Osteoblast (primary cell): ENCODE measurements around the gene TECPR2. TPM values are rescaled to one million over a fixed set of nuclear protein-coding genes. Genes with fewer than 3 reads are reported as not detected.

Experiments used
- DNase-seq: peaks from one replicate; pipeline ENCODE4 v3.0.0; 2011; ENCODE audit warnings: low spot score, mixed read lengths; ENCODE audit not compliant: insufficient read length; ENCODE audit errors: missing footprints
- H2AFZ ChIP-seq: 2 replicates; pipeline ENCODE4 v1.6.0; 2011; ENCODE audit warnings: mild to moderate bottlenecking, low read length
- H3K27ac ChIP-seq: 2 replicates; pipeline ENCODE4 v1.5.1; 2011; ENCODE audit warnings: mild to moderate bottlenecking, low read depth, low read length, moderate library complexity
- H3K27me3 ChIP-seq: 2 replicates; pipeline ENCODE4 v1.6.0; 2012; ENCODE audit warnings: mild to moderate bottlenecking, control low read depth, inconsistent platforms, low read length, moderate library complexity; ENCODE audit not compliant: insufficient read depth
- H3K36me3 ChIP-seq: 2 replicates; pipeline ENCODE4 v1.5.1; 2011; ENCODE audit warnings: mild to moderate bottlenecking, low read length, control low read depth, moderate library complexity; ENCODE audit not compliant: insufficient read depth
- H3K4me1 ChIP-seq: 2 replicates; pipeline ENCODE4 v1.5.1; 2011; ENCODE audit warnings: mild to moderate bottlenecking, low read length, control low read depth, moderate library complexity; ENCODE audit not compliant: insufficient read depth
- H3K4me2 ChIP-seq: 2 replicates; pipeline ENCODE4 v1.6.0; 2011; ENCODE audit warnings: mild to moderate bottlenecking, low read length; ENCODE audit not compliant: insufficient read depth
- H3K4me3 ChIP-seq: fragments of 200-600 bp; sonication (generic); 3 replicates; pipeline ENCODE4 v1.5.1; 2012; ENCODE audit warnings: mild to moderate bottlenecking, low read length, inconsistent platforms; ENCODE audit not compliant: insufficient read depth
- H3K79me2 ChIP-seq: 2 replicates; pipeline ENCODE4 v1.6.0; 2012; ENCODE audit warnings: mild to moderate bottlenecking, low read length, control low read depth, inconsistent platforms; ENCODE audit not compliant: insufficient read depth
- H3K9me3 ChIP-seq: 2 replicates; pipeline ENCODE4 v1.5.1; 2011; ENCODE audit warnings: low read depth, low read length, control low read depth
- H4K20me1 ChIP-seq: 2 replicates; pipeline ENCODE4 v1.6.0; 2012; ENCODE audit warnings: mild to moderate bottlenecking, low read length, control low read depth; ENCODE audit not compliant: insufficient read depth
- total RNA-seq: library from RNA; depleted of rRNA; stranded (reverse); fragments of >200 nt; gene quantifications from 2 replicates; pipeline ENCODE4 v1.2.3, GENCODE V29; 2012
- TF ChIP-seq, protein P1 (sequence below): IDR thresholded peaks from 2 replicates; pipeline ENCODE4 v1.5.1; 2011; ENCODE audit warnings: mild to moderate bottlenecking, low read depth, low read length, moderate library complexity; ENCODE audit errors: extremely low read depth

Gene TECPR2
- total RNA-seq, 1 donor, result 13.0 TPM

DNA sequence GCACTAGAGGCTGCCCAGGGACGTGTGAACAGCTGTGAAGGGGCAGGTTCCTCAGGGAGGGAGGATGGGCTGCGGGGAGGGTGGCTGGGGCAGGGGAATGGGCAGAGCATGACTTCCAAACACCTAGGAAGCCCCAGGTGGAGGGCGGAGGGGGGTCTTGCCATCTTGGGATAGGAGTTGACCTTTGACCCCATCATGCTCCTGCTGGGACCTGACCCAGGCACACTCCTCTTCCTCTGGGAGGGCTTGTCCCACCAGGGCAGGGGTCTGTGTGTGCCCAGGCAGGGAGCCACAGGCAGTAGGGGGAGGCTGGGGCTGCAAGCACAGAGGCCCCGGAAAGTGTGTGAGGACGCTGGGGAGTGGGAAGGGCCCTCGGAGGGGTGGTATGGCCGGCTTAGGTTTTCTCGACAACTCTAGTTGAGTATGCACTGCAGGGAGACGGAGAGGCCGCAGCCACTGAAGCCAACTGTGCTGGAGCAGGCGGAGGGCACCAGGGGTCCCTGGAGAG is 150.1 kb downstream of the TECPR2 start:
- Histone ChIP-seq H2AFZ (no peak overlapping the region), H3K36me3 (no peaks in the 10 kb centered on the region), H3K27me3 (no peaks in the 10 kb centered on the region), H4K20me1 (no peaks in the 10 kb centered on the region), H3K4me1 (peaks cover 12% of the 10 kb centered on the region), H3K27ac (no peak overlapping the region), H3K4me2 (no peak overlapping the region), H3K4me3 (no peak overlapping the region), H3K79me2 (peaks cover 6% of the 10 kb centered on the region), H3K9me3 (no peaks in the 10 kb centered on the region)
- peak; percentile 66 for DNase-seq
- TF ChIP-seq, protein P1, sequence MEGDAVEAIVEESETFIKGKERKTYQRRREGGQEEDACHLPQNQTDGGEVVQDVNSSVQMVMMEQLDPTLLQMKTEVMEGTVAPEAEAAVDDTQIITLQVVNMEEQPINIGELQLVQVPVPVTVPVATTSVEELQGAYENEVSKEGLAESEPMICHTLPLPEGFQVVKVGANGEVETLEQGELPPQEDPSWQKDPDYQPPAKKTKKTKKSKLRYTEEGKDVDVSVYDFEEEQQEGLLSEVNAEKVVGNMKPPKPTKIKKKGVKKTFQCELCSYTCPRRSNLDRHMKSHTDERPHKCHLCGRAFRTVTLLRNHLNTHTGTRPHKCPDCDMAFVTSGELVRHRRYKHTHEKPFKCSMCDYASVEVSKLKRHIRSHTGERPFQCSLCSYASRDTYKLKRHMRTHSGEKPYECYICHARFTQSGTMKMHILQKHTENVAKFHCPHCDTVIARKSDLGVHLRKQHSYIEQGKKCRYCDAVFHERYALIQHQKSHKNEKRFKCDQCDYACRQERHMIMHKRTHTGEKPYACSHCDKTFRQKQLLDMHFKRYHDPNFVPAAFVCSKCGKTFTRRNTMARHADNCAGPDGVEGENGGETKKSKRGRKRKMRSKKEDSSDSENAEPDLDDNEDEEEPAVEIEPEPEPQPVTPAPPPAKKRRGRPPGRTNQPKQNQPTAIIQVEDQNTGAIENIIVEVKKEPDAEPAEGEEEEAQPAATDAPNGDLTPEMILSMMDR, result no peak

DNA sequence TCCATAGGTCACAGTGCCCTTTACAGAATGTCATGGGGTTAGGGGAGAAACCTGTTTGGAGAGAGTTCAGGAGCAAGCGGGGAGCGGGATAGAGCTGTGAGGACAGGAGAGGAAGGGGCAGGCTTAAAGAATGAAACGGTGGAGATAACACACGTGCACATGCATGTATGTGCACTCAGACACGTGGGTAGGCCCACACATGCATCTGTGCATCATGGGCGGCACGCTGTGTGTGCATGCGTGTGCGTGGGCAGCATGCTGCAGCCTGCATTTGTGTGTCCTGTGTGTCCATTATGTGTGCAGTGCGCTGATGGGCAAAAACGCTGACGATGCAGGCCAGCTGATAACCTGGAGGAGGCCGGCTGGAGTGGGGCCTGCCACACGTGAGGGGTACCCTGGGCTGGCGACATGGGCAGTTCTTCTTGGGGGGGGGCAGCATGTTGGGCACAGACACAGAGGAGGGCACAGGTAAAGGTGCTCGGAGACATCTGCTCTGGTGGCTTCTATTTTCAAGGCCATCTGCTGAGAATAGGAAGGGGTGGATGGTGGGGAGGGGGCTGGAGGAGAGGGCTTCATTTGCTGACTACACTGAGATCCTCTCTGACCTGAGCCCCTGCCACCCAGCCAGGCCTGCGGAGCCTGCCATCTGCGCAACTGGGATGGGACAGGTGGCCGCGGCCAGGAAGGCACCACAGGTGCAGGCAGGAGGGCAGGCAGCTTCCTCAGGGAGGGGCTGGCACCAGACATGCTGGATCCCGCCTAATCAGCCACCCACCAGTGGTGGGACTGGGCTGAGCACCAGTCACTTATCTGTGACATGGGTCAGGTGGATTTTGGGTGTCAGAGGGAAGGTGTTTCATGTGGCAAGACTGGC is 151.4 kb downstream of the TECPR2 start:
- Histone ChIP-seq H3K4me2 (no peak overlapping the region), H3K9me3 (no peaks in the 10 kb centered on the region), H4K20me1 (no peaks in the 10 kb centered on the region), H3K27me3 (no peaks in the 10 kb centered on the region), H3K4me1 (peaks cover 4% of the 10 kb centered on the region), H3K79me2 (no peaks in the 10 kb centered on the region), H3K4me3 (no peak overlapping the region), H3K27ac (no peak overlapping the region), H3K36me3 (no peaks in the 10 kb centered on the region), H2AFZ (no peak overlapping the region)
- peak; percentile 52 for DNase-seq
- TF ChIP-seq, protein P1, result no peak

DNA sequence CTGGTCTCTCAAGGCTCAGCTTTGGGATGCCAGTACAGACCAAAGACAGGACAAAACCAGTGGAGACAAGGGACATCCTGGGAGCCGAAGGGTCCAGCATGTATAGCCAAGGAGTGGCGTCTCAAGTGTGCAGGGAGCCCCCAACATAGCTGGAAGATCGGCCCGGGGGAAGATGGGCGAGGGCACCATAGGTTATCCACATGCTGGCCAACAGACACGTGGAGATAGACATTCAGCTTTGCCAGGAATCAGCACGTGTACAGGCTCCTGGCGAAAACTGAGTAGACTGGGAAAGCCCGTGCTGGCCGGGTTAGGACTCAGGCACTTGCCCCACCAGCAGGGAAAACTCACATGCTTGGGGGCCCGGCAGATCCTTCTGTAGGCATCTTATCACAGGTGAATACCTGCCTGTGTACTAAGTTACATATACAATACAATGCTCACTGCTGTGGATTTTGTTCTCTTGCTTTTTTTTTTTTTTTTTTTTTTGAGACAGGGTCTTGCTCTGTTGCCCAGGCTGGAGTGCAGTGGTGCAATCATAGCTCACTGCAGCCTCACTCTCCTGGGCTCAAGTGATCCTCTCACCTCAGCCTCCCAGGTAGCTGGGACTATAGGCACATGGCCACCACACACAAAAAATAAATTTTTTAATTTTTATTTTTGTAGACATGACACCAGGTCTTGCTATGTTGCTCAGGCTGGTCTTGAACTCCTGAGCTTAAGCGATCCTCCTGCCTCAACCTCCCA is 152.4 kb downstream of the TECPR2 start:
- no peaks in the 10 kb centered on the region for H3K36me3 ChIP-seq
- DNase-seq, result peak; percentile 77
- H3K4me3 ChIP-seq, result no peak overlapping the region
- no peak overlapping the region for H3K27ac ChIP-seq
- no peak overlapping the region for H2AFZ ChIP-seq
- H3K4me1 ChIP-seq, result peaks cover 3% of the 10 kb centered on the region
- no peaks in the 10 kb centered on the region for H3K27me3 ChIP-seq
- no peaks in the 10 kb centered on the region for H4K20me1 ChIP-seq
- TF ChIP-seq, protein P1, result no peak
- no peaks in the 10 kb centered on the region for H3K79me2 ChIP-seq
- H3K9me3 ChIP-seq, result no peaks in the 10 kb centered on the region
- H3K4me2 ChIP-seq, result no peak overlapping the region
